ENCODE measurements around the gene EBF4. TPM values are rescaled to one million over a fixed set of nuclear protein-coding genes. Genes with fewer than 3 reads are reported as not detected.

EBF4 gene
- polyA plus RNA-seq, 1 donor from 2014 or later: 13.2 TPM

DNA sequence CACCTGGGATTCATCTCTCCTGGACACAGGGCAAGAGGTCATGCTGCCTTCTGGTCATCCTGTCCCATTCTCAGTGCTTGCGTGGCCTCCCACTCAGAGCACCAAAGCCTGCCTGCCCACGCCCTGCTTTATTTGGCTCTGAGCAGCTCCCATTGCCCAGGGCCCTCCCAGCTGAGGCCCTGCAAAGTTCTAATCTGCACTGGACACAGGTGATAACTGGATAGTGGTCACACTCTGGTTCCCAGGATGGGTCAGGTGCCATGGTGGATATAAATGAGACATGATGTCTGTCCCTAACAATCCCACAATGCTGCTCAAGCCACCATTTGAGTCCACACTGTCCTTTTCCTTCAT lies 68.3 kb downstream of the EBF4 start:
- no peak overlapping the region for H3K27ac ChIP-seq (ENCODE audit: low read length)
- H3K79me2 ChIP-seq (replicated peaks; ENCODE audit: insufficient read depth, low read length): no peaks in the 10 kb centered on the region
- H3K9ac ChIP-seq (ENCODE audit: low read length): no peak overlapping the region
- no peaks in the 10 kb centered on the region for H3K27me3 ChIP-seq (ENCODE audit: insufficient read depth, low read depth, low read length)
- no peaks in the 10 kb centered on the region for H3K9me3 ChIP-seq (ENCODE audit: low read length)
- no peaks in the 10 kb centered on the region for H3F3A ChIP-seq (ENCODE audit: insufficient read depth, low read length, poor library complexity, severe bottlenecking)
- no peak overlapping the region for H2AFZ ChIP-seq (ENCODE audit: low read depth, low read length)
- H3K9me2 ChIP-seq (ENCODE audit: insufficient read depth, low read length): no peaks in the 10 kb centered on the region
- H3K4me3 ChIP-seq (ENCODE audit: low read length): no peak overlapping the region
- no peaks in the 10 kb centered on the region for H3K36me3 ChIP-seq (ENCODE audit: insufficient read depth, low read length)
- no peak overlapping the region for H3K4me2 ChIP-seq (ENCODE audit: low read length)
- TF ChIP-seq POLR2AphosphoS5 (IDR thresholded peaks at IDR 0.05) (no peak), EP300 (conservative IDR thresholded peaks at IDR 0.05; ENCODE audit: poor library complexity, severe bottlenecking) (no peak), SMC3 (conservative IDR thresholded peaks at IDR 0.05; ENCODE audit: poor library complexity) (no peak), TAF1 (IDR thresholded peaks at IDR 0.05; ENCODE audit: low read depth) (no peak), EZH2 (IDR thresholded peaks at IDR 0.05; ENCODE audit: borderline replicate concordance, insufficient read depth, low read length, poor library complexity, severe bottlenecking) (no peak), MXI1 (conservative IDR thresholded peaks at IDR 0.05; ENCODE audit: poor library complexity, severe bottlenecking) (no peak), RAD21 (conservative IDR thresholded peaks at IDR 0.05) (no peak)
- TF ChIP-seq, protein P1, sequence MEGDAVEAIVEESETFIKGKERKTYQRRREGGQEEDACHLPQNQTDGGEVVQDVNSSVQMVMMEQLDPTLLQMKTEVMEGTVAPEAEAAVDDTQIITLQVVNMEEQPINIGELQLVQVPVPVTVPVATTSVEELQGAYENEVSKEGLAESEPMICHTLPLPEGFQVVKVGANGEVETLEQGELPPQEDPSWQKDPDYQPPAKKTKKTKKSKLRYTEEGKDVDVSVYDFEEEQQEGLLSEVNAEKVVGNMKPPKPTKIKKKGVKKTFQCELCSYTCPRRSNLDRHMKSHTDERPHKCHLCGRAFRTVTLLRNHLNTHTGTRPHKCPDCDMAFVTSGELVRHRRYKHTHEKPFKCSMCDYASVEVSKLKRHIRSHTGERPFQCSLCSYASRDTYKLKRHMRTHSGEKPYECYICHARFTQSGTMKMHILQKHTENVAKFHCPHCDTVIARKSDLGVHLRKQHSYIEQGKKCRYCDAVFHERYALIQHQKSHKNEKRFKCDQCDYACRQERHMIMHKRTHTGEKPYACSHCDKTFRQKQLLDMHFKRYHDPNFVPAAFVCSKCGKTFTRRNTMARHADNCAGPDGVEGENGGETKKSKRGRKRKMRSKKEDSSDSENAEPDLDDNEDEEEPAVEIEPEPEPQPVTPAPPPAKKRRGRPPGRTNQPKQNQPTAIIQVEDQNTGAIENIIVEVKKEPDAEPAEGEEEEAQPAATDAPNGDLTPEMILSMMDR (IDR thresholded peaks at IDR 0.05; ENCODE audit: poor library complexity, severe bottlenecking): no peak
- TF ChIP-seq, protein P2, sequence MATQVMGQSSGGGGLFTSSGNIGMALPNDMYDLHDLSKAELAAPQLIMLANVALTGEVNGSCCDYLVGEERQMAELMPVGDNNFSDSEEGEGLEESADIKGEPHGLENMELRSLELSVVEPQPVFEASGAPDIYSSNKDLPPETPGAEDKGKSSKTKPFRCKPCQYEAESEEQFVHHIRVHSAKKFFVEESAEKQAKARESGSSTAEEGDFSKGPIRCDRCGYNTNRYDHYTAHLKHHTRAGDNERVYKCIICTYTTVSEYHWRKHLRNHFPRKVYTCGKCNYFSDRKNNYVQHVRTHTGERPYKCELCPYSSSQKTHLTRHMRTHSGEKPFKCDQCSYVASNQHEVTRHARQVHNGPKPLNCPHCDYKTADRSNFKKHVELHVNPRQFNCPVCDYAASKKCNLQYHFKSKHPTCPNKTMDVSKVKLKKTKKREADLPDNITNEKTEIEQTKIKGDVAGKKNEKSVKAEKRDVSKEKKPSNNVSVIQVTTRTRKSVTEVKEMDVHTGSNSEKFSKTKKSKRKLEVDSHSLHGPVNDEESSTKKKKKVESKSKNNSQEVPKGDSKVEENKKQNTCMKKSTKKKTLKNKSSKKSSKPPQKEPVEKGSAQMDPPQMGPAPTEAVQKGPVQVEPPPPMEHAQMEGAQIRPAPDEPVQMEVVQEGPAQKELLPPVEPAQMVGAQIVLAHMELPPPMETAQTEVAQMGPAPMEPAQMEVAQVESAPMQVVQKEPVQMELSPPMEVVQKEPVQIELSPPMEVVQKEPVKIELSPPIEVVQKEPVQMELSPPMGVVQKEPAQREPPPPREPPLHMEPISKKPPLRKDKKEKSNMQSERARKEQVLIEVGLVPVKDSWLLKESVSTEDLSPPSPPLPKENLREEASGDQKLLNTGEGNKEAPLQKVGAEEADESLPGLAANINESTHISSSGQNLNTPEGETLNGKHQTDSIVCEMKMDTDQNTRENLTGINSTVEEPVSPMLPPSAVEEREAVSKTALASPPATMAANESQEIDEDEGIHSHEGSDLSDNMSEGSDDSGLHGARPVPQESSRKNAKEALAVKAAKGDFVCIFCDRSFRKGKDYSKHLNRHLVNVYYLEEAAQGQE (IDR thresholded peaks at IDR 0.05; ENCODE audit: borderline replicate concordance): no peak
- H4K20me1 ChIP-seq (ENCODE audit: insufficient read depth): no peaks in the 10 kb centered on the region

DNA sequence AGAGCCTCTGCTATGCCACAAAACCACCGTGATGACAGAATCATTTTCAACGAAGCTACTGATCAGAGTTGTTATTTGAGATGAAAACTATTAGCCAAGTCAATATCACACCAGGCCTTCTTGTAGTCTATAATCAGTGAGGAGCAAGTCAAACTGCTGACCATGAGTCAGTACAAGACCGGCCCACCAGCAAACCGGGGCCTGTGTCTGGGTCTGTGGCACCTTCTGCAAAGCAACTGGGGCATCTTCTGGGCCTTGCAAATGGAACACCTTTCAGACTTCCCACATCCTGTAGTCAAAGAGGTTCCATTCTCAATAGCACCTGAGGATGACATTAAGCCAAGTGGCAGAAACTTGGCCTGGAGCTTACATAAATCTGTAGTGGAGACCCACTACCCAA lies 69.3 kb downstream of the EBF4 start:
- Histone ChIP-seq H3K9me2 (ENCODE audit: insufficient read depth, low read length) (no peaks in the 10 kb centered on the region), H2AFZ (ENCODE audit: low read depth, low read length) (no peak overlapping the region), H3K36me3 (ENCODE audit: insufficient read depth, low read length) (no peaks in the 10 kb centered on the region), H3K9me3 (ENCODE audit: low read length) (no peaks in the 10 kb centered on the region), H3K4me3 (ENCODE audit: low read length) (no peak overlapping the region), H4K20me1 (ENCODE audit: insufficient read depth) (no peaks in the 10 kb centered on the region), H3K27ac (ENCODE audit: low read length) (no peak overlapping the region), H3K9ac (ENCODE audit: low read length) (no peak overlapping the region), H3F3A (ENCODE audit: insufficient read depth, low read length, poor library complexity, severe bottlenecking) (no peaks in the 10 kb centered on the region), H3K4me2 (ENCODE audit: low read length) (no peak overlapping the region), H3K79me2 (replicated peaks; ENCODE audit: insufficient read depth, low read length) (no peaks in the 10 kb centered on the region), H3K27me3 (ENCODE audit: insufficient read depth, low read depth, low read length) (no peaks in the 10 kb centered on the region)
- TF ChIP-seq POLR2AphosphoS5 (IDR thresholded peaks at IDR 0.05) (no peak), MXI1 (conservative IDR thresholded peaks at IDR 0.05; ENCODE audit: poor library complexity, severe bottlenecking) (no peak), EP300 (conservative IDR thresholded peaks at IDR 0.05; ENCODE audit: poor library complexity, severe bottlenecking) (no peak), RAD21 (conservative IDR thresholded peaks at IDR 0.05) (no peak), SMC3 (conservative IDR thresholded peaks at IDR 0.05; ENCODE audit: poor library complexity) (no peak), EZH2 (IDR thresholded peaks at IDR 0.05; ENCODE audit: borderline replicate concordance, insufficient read depth, low read length, poor library complexity, severe bottlenecking) (no peak), TAF1 (IDR thresholded peaks at IDR 0.05; ENCODE audit: low read depth) (no peak)
- TF ChIP-seq, protein P1 (IDR thresholded peaks at IDR 0.05; ENCODE audit: poor library complexity, severe bottlenecking): no peak
- TF ChIP-seq, protein P2 (IDR thresholded peaks at IDR 0.05; ENCODE audit: borderline replicate concordance): no peak

Measured in neural cell (in vitro differentiated cells).